Vagina (tissue), 2 donors: ENCODE measurements around the gene GOLGA3.

Source experiments
- POLR2AphosphoS5 ChIP-seq, 2 donors: sonication (generic); formaldehyde crosslinking; IDR thresholded peaks; one replicate each; pipeline ENCODE4 v1.9.0; 2017; ENCODE audit warnings: antibody characterized with exemption in 2 of 2, mild to moderate bottlenecking in 2 of 2, low read depth in 1 of 2; ENCODE audit not compliant: insufficient read depth in 1 of 2
- TF ChIP-seq, protein P1 (sequence below), 3 experiments: fragments of 450-650 bp in 2 of 3; fragments of 200-600 bp in 1 of 3; sonication (generic) in 1 of 3; IDR thresholded peaks; one replicate each; pipeline ENCODE4 v1.5.1; 2017 to 2019; ENCODE audit warnings: antibody characterized with exemption in 3 of 3, mild to moderate bottlenecking in 2 of 3, moderate library complexity in 2 of 3

DNA sequence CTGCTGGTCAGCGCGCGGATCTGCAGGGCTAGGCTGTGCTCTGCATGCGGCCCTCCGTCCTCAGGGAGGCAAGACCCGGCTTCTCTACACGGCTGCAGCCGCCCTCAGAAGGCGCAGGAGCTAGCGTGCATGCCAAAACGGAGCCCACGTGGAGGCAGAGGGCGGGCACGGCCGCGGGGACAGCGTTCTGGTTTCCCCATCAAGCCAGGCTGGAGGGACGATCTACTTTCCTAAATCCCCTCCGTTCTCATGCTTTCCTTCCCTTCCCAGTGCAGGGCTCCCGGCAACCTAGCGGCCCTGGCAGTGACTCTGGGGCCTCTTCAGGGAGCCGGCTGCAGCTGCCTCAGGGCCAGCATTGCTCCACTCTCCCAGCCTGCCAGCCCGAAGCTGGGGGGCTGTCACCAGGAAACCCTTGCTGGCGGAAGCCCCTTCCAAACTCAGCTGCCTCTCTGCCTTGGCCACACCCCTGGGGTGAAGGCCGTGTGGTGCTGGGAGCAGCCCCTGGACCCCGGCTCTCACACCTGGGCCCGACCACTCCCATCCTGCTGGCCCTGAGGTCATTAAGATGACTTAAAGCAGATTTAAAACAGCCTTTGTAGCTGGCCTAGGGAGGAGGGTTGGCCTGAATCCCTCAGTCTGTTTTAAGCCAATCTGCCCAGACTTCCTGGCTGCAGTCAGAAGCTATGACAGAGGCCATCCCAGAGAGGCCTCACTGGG is 9.2 kb upstream of the GOLGA3 start:
- TF ChIP-seq, protein P1, sequence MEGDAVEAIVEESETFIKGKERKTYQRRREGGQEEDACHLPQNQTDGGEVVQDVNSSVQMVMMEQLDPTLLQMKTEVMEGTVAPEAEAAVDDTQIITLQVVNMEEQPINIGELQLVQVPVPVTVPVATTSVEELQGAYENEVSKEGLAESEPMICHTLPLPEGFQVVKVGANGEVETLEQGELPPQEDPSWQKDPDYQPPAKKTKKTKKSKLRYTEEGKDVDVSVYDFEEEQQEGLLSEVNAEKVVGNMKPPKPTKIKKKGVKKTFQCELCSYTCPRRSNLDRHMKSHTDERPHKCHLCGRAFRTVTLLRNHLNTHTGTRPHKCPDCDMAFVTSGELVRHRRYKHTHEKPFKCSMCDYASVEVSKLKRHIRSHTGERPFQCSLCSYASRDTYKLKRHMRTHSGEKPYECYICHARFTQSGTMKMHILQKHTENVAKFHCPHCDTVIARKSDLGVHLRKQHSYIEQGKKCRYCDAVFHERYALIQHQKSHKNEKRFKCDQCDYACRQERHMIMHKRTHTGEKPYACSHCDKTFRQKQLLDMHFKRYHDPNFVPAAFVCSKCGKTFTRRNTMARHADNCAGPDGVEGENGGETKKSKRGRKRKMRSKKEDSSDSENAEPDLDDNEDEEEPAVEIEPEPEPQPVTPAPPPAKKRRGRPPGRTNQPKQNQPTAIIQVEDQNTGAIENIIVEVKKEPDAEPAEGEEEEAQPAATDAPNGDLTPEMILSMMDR (IDR thresholded peaks at IDR 0.05): no peak
- TF ChIP-seq POLR2AphosphoS5 (IDR thresholded peaks at IDR 0.05; ENCODE audit: insufficient read depth in 1 of 2, low read depth in 1 of 2): peak in 1 of 2 donors; percentile 64
